Activated naive CD4-positive, alpha-beta T cell treated with anti-CD3 and anti-CD28 coated beads, Interleukin-2, amount 10 ng/mL, durations not matched to agents 7 days and 5 days (primary cell): ENCODE measurements around the gene ACOXL.

Experiments used
- CTCF ChIA-PET: fragments of 350-600 bp; sonication (Branson Sonifier 250); formaldehyde crosslinking; loops from one replicate; lab custom pipeline; 2021; ENCODE audit warnings: antibody characterized with exemption; lab: Charles Lee
- DNase-seq: peaks from one replicate; pipeline ENCODE4 v3.0.0-alpha.2; 2020
- H3K27ac Mint-ChIP-seq: one replicate; pipeline ENCODE4 v1.8.0; 2021; ENCODE audit warnings: mild to moderate bottlenecking, moderate library complexity, mixed read lengths
- H3K27me3 Mint-ChIP-seq: one replicate; pipeline ENCODE4 v1.8.0; 2021; ENCODE audit warnings: mild to moderate bottlenecking, mixed read lengths
- H3K36me3 Mint-ChIP-seq: one replicate; pipeline ENCODE4 v1.8.0; 2021; ENCODE audit warnings: mixed read lengths
- H3K4me1 Mint-ChIP-seq: one replicate; pipeline ENCODE4 v1.8.0; 2021; ENCODE audit warnings: mixed read lengths
- H3K4me3 Mint-ChIP-seq: one replicate; pipeline ENCODE4 v1.8.0; 2021; ENCODE audit warnings: mild to moderate bottlenecking, moderate library complexity, mixed read lengths
- H3K9me3 Mint-ChIP-seq: one replicate; pipeline ENCODE4 v1.8.0; 2021; ENCODE audit warnings: mixed read lengths

Gene ACOXL

GRCh38 chr2:111019381-111019780 lies 287.0 kb downstream of the ACOXL start:
- Mint-ChIP-seq H3K27me3 (peaks cover 40% of the 10 kb centered on the region), H3K36me3 (no peaks in the 10 kb centered on the region), H3K4me1 (no peaks in the 10 kb centered on the region), H3K4me3 (no peak overlapping the region), H3K9me3 (no peaks in the 10 kb centered on the region), H3K27ac (no peak overlapping the region)
- no peak for DNase-seq
- CTCF ChIA-PET = no interaction called here

- H3K4me1 Mint-ChIP-seq = no peaks in the 10 kb centered on the region
- H3K27me3 Mint-ChIP-seq = peaks cover 42% of the 10 kb centered on the region
- no peaks in the 10 kb centered on the region for H3K36me3 Mint-ChIP-seq
- no peak overlapping the region for H3K4me3 Mint-ChIP-seq
- no peaks in the 10 kb centered on the region for H3K9me3 Mint-ChIP-seq
- DNase-seq = no peak
- H3K27ac Mint-ChIP-seq = no peak overlapping the region
- CTCF ChIA-PET = no interaction called here
Observed at GRCh38 chr2:111022633-111023032, 290.3 kb downstream of the ACOXL start.

- Mint-ChIP-seq H3K36me3 (no peaks in the 10 kb centered on the region), H3K27ac (no peak overlapping the region), H3K27me3 (peaks cover 44% of the 10 kb centered on the region), H3K4me3 (no peak overlapping the region), H3K4me1 (no peaks in the 10 kb centered on the region), H3K9me3 (no peaks in the 10 kb centered on the region)
- DNase-seq = no peak
- CTCF ChIA-PET = no interaction called here
Observed at GRCh38 chr2:111024496-111024895, 292.1 kb downstream of the ACOXL start.

DNA sequence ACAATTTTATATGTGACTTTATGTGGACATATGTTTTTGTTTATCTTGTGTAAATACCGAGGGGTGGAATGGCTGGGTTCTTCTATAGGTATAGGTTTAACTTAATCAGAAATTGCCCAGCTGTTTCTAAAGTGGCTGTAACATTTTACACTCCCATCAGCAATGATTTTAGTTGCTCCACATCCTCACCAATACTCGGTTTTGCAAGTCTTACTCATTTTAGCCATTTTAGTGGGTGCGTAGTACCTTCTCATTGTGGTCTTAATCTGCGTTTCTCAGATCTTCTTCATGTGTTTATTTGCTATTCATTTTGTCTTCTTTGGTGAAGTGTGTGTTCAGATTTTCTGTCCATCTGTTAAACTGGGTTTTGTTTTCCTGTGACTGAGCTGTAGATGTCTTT lies 292.9 kb downstream of the ACOXL start:
- H3K4me1 Mint-ChIP-seq = no peaks in the 10 kb centered on the region
- no peak overlapping the region for H3K27ac Mint-ChIP-seq
- DNase-seq = no peak
- peaks cover 47% of the 10 kb centered on the region for H3K27me3 Mint-ChIP-seq
- H3K4me3 Mint-ChIP-seq = no peak overlapping the region
- H3K9me3 Mint-ChIP-seq = no peaks in the 10 kb centered on the region
- CTCF ChIA-PET = no interaction called here
- H3K36me3 Mint-ChIP-seq = no peaks in the 10 kb centered on the region

GRCh38 chr2:111028720-111029119 lies 296.3 kb downstream of the ACOXL start:
- Mint-ChIP-seq H3K4me1 (no peaks in the 10 kb centered on the region), H3K27me3 (peaks cover 33% of the 10 kb centered on the region), H3K4me3 (no peak overlapping the region), H3K27ac (no peak overlapping the region), H3K9me3 (no peaks in the 10 kb centered on the region), H3K36me3 (no peaks in the 10 kb centered on the region)
- no peak for DNase-seq
- CTCF ChIA-PET = no interaction called here

DNA sequence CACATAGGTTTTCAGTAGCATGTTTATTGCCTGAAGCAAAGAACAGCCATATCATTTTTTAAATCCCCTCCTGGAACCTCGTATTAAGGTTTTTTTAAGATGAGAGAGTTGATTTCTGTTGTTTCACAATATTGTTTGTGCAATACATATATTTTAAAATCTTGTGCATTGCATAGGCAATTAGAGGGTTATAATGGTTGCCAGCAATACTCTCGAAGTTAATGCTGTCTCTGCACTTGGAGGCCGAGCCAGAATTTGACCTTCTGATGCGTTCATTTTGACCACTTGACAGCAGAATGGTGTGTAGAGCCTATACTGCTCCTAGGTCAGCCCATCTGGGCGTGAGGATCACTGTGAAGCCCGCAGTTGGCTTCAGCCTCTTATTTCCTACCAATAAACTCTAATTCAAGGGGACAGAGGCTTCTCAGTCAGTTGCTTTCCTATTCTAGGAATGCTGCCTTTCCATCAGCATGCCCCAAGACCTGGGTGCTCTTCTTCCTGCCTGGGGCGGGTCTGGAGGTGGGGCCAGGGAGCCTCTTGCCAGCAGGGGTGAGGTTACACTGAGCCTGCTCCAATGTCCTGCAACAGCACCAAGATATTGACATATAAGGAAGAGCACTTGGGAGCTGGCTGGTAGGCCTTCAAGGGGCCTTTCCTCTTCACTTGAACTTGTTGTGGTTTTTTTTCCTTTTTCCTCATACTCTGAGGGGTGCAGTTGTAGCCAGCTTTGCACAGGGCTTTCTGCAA lies 297.0 kb downstream of the ACOXL start:
- peaks cover 27% of the 10 kb centered on the region for H3K27me3 Mint-ChIP-seq
- no peaks in the 10 kb centered on the region for H3K9me3 Mint-ChIP-seq
- H3K36me3 Mint-ChIP-seq = no peaks in the 10 kb centered on the region
- no peak overlapping the region for H3K27ac Mint-ChIP-seq
- no peak overlapping the region for H3K4me3 Mint-ChIP-seq
- DNase-seq = no peak
- CTCF ChIA-PET = no interaction called here
- no peaks in the 10 kb centered on the region for H3K4me1 Mint-ChIP-seq

GRCh38 chr2:111030260-111030891 lies 298.0 kb downstream of the ACOXL start:
- H3K4me3 Mint-ChIP-seq = no peak overlapping the region
- DNase-seq = no peak
- CTCF ChIA-PET = no interaction called here
- no peak overlapping the region for H3K27ac Mint-ChIP-seq
- no peaks in the 10 kb centered on the region for H3K9me3 Mint-ChIP-seq
- peaks cover 28% of the 10 kb centered on the region for H3K27me3 Mint-ChIP-seq
- H3K36me3 Mint-ChIP-seq = no peaks in the 10 kb centered on the region
- no peaks in the 10 kb centered on the region for H3K4me1 Mint-ChIP-seq

DNA sequence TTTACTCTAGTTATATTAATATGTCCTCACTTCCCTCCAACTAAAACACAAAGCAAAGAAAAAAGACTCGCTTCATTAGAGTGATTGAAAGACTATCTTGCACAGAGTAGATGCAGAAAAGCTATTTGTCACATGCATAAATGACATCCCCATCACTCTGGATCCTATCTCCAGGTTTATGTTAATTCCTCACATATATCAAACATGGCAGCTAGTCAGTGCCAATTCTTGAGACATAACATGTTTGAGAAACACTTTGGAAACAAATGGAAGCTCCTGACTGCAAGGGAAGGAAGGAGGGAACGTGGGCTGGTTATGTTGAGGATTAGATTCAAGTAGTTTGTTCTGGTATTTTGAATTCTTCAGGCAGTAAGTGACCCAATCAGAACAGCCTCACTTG lies 298.6 kb downstream of the ACOXL start:
- Mint-ChIP-seq H3K27ac (no peak overlapping the region), H3K9me3 (no peaks in the 10 kb centered on the region), H3K36me3 (no peaks in the 10 kb centered on the region), H3K27me3 (peaks cover 29% of the 10 kb centered on the region), H3K4me1 (no peaks in the 10 kb centered on the region), H3K4me3 (no peak overlapping the region)
- DNase-seq = no peak
- CTCF ChIA-PET = no interaction called here

- Mint-ChIP-seq H3K4me3 (no peak overlapping the region), H3K4me1 (no peaks in the 10 kb centered on the region), H3K27ac (no peak overlapping the region), H3K36me3 (no peaks in the 10 kb centered on the region), H3K9me3 (no peaks in the 10 kb centered on the region), H3K27me3 (peaks cover 34% of the 10 kb centered on the region)
- DNase-seq = no peak
- CTCF ChIA-PET = no interaction called here
Observed at GRCh38 chr2:111031546-111032478, 299.4 kb downstream of the ACOXL start.

DNA sequence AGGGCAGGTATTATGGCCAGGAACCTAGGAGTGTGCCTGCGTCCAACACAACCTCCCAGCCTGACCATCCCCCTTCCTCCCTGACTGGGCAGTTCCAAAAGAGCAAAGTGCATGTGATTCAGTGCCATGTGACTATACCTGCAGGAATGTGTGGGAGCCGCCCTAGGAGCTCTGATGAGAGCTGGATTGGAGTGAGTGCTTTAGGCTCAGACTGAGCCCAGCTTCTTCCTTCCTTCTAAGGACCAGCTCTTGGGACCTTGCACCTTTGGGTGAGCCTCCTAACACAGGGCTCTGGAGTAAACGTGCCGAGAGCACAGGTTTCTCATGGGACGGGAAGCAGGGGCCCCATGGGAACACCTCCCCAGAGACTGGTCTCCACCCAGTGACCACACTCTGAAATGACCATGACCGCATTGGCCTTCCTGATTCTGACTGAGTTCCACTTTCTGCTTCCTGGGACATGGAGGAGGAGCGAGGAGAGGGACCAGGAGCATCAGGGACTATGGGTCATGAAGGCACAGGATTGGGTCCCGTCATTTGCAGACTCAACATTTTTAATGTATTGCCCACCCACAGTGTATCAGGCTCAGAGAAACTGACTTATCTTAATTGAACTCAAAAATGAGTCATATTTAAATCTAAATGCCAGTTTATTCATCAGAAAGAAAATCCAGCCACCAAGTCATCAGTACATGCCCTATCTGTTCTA lies 300.5 kb downstream of the ACOXL start:
- no peak for DNase-seq
- H3K27ac Mint-ChIP-seq = no peak overlapping the region
- peaks cover 43% of the 10 kb centered on the region for H3K27me3 Mint-ChIP-seq
- H3K36me3 Mint-ChIP-seq = no peaks in the 10 kb centered on the region
- H3K4me3 Mint-ChIP-seq = no peak overlapping the region
- no peaks in the 10 kb centered on the region for H3K9me3 Mint-ChIP-seq
- CTCF ChIA-PET = no interaction called here
- H3K4me1 Mint-ChIP-seq = no peaks in the 10 kb centered on the region

GRCh38 chr2:111034146-111034545 lies 301.8 kb downstream of the ACOXL start:
- no peak overlapping the region for H3K27ac Mint-ChIP-seq
- no peak for DNase-seq
- no peaks in the 10 kb centered on the region for H3K4me1 Mint-ChIP-seq
- CTCF ChIA-PET = no interaction called here
- H3K36me3 Mint-ChIP-seq = no peaks in the 10 kb centered on the region
- no peaks in the 10 kb centered on the region for H3K9me3 Mint-ChIP-seq
- no peak overlapping the region for H3K4me3 Mint-ChIP-seq
- peaks cover 45% of the 10 kb centered on the region for H3K27me3 Mint-ChIP-seq

DNA sequence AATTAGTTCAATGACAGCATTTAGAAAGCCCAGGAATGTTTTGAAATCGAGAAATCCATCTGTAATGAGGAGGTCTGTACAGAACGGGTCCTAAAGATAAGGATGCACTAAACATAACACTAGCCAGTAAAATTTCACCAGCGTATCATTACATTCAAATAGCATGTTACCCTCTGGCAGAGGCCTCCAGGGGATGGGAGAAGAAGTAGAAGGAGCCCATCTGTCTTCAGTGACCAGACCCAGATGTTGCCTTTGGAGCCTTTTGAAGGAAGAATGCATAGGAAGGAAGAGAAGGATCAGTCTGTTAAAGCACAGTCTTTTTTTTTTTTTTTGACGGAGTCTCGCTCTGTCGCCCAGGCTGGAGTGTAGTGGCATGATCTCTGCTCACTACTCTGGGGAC lies 302.2 kb downstream of the ACOXL start:
- Mint-ChIP-seq H3K4me1 (no peaks in the 10 kb centered on the region), H3K27ac (no peak overlapping the region), H3K4me3 (no peak overlapping the region)

DNA sequence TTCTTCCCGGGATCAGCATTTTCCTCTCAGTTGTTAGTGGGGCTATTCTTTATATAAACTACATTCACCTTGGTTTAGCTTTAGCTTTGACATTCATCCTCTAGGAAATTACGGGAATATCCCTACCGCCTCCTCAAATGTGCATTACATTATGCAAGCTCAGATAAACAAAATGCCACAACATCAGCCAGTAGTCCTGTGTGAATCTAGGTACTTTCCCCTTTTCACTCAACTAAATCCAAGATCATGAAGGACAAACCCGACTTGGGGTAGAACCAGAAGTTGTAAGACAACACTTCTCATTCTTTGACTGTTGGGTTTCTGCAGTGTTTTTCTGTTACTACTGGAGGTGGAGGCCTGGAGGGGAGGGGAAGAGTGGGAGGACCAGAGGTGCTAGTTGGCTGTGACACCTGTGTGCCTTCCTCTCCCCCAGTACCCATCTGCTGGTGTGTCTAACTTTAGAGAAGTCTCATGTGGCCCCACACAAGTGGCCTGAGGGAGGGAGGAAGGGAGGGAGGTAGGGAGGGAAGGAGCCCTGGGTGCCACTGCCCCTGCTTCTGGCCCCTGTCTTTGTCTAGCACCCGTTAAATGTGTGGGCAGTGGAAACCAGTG lies 303.6 kb downstream of the ACOXL start:
- no peak for DNase-seq
- H3K4me3 Mint-ChIP-seq = no peak overlapping the region
- peaks cover 41% of the 10 kb centered on the region for H3K27me3 Mint-ChIP-seq
- no peaks in the 10 kb centered on the region for H3K36me3 Mint-ChIP-seq
- H3K27ac Mint-ChIP-seq = no peak overlapping the region
- H3K4me1 Mint-ChIP-seq = no peaks in the 10 kb centered on the region
- CTCF ChIA-PET = no interaction called here
- no peaks in the 10 kb centered on the region for H3K9me3 Mint-ChIP-seq

More for the DNA sequence above, 302.2 kb downstream of the ACOXL start:
- no peak for DNase-seq
- no peaks in the 10 kb centered on the region for H3K36me3 Mint-ChIP-seq
- CTCF ChIA-PET = no interaction called here
- peaks cover 42% of the 10 kb centered on the region for H3K27me3 Mint-ChIP-seq
- no peaks in the 10 kb centered on the region for H3K9me3 Mint-ChIP-seq

- Mint-ChIP-seq H3K27ac (no peak overlapping the region), H3K36me3 (no peaks in the 10 kb centered on the region), H3K4me1 (no peaks in the 10 kb centered on the region), H3K4me3 (no peak overlapping the region), H3K27me3 (peaks cover 44% of the 10 kb centered on the region), H3K9me3 (no peaks in the 10 kb centered on the region)
- DNase-seq = no peak
- CTCF ChIA-PET = no interaction called here
Observed at GRCh38 chr2:111037128-111037527, 304.8 kb downstream of the ACOXL start.
